Transverse colon (tissue), 4 donors: ENCODE measurements around the gene CDX1.

Source experiments
- POLR2A ChIP-seq: fragments of 450-650 bp; IDR thresholded peaks from one replicate; pipeline ENCODE4 v1.6.1; 2016; ENCODE audit warnings: antibody characterized with exemption, mild to moderate bottlenecking, moderate library complexity
- POLR2AphosphoS5 ChIP-seq, 3 donors: sonication (generic); formaldehyde crosslinking; IDR thresholded peaks; one replicate each; pipeline ENCODE4 v1.6.1; 2016; ENCODE audit warnings: antibody characterized with exemption in 3 of 3
- TF ChIP-seq, protein P1 (sequence below), 5 experiments: fragments of 200-600 bp in 3 of 5; fragments of 450-650 bp in 2 of 5; sonication (generic) in 3 of 5; IDR thresholded peaks; 1 replicate in 2 of 5; 2 replicates in 3 of 5; pipeline ENCODE4 v1.5.1; 2016 to 2017; ENCODE audit warnings: antibody characterized with exemption in 5 of 5, inconsistent platforms in 3 of 5, mild to moderate bottlenecking in 2 of 5, moderate library complexity in 1 of 5

DNA sequence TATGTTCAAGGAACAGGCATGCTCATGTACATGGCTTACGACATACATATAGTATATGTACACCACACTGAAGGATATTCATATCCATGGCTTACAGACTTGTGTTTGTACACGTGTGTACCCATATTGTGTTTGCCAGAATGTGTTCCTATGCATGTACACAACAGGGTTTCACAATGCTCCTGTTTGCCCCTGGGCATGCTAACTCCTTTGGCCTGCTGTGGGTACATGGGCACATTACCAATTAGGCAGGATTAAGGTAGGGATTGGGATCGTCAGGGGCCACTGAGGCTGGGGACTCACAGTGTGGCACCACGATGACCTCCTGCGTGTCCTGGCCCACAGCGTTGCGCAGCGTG is 37.1 kb upstream of the CDX1 start:
- TF ChIP-seq, protein P1, sequence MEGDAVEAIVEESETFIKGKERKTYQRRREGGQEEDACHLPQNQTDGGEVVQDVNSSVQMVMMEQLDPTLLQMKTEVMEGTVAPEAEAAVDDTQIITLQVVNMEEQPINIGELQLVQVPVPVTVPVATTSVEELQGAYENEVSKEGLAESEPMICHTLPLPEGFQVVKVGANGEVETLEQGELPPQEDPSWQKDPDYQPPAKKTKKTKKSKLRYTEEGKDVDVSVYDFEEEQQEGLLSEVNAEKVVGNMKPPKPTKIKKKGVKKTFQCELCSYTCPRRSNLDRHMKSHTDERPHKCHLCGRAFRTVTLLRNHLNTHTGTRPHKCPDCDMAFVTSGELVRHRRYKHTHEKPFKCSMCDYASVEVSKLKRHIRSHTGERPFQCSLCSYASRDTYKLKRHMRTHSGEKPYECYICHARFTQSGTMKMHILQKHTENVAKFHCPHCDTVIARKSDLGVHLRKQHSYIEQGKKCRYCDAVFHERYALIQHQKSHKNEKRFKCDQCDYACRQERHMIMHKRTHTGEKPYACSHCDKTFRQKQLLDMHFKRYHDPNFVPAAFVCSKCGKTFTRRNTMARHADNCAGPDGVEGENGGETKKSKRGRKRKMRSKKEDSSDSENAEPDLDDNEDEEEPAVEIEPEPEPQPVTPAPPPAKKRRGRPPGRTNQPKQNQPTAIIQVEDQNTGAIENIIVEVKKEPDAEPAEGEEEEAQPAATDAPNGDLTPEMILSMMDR (IDR thresholded peaks at IDR 0.05), result no peak
- TF ChIP-seq POLR2A (no peak), POLR2AphosphoS5 (IDR thresholded peaks at IDR 0.05) (no peak)
